A673 (cell line): ENCODE results near the gene TREM1. TPM values are rescaled to one million over a fixed set of nuclear protein-coding genes. Genes with fewer than 3 reads are reported as not detected.

Source experiments
- BruUV-seq: library from RNA; stranded (reverse); fragments of 400-500 nt; replicated peaks from 2 replicates; lab custom pipeline; 2021; lab: Mats Ljungman, UMichigan
- CTCF ChIA-PET: fragments of 300-600 bp; sonication (Branson Sonifier 250); formaldehyde crosslinking; loops from one replicate; lab custom pipeline; 2022; ENCODE audit warnings: antibody characterized with exemption; lab: Charles Lee
- POLR2A ChIA-PET: fragments of 300-600 bp; sonication (Branson Sonifier 250); formaldehyde crosslinking; loops from one replicate; lab custom pipeline; 2022; ENCODE audit warnings: antibody characterized with exemption; ENCODE audit not compliant: low non-redundant PET; lab: Charles Lee
- DNase-seq: peaks from one replicate; pipeline ENCODE4 v3.0.0-alpha.2; 2015; ENCODE audit warnings: low spot score
- H3K27ac ChIP-seq: fragments of 200-600 bp; sonication (generic); 2 replicates; pipeline ENCODE4 v1.5.1; 2016; ENCODE audit warnings: mixed run types, low read depth, mild to moderate bottlenecking, mixed read lengths, antibody characterized with exemption, low read length; ENCODE audit not compliant: poor library complexity, severe bottlenecking
- H3K27me3 ChIP-seq: fragments of 200-600 bp; sonication (generic); replicated peaks from 2 replicates; pipeline ENCODE4 v1.6.1; 2017; ENCODE audit warnings: mixed run types, low read depth, mild to moderate bottlenecking, mixed read lengths, antibody characterized with exemption, low read length; ENCODE audit not compliant: insufficient read depth, poor library complexity
- H3K36me3 ChIP-seq: fragments of 200-600 bp; sonication (generic); 2 replicates; pipeline ENCODE4 v1.6.1; 2016; ENCODE audit warnings: mixed run types, mild to moderate bottlenecking, mixed read lengths, antibody characterized with exemption, low read length; ENCODE audit not compliant: insufficient read depth, poor library complexity, severe bottlenecking
- H3K4me1 ChIP-seq: fragments of 200-600 bp; sonication (generic); 2 replicates; pipeline ENCODE4 v1.6.1; 2017; ENCODE audit warnings: mixed run types, mild to moderate bottlenecking, mixed read lengths, antibody characterized with exemption, low read length; ENCODE audit not compliant: insufficient read depth, poor library complexity, severe bottlenecking
- H3K4me3 ChIP-seq: fragments of 200-600 bp; sonication (generic); 2 replicates; pipeline ENCODE4 v1.5.1; 2016; ENCODE audit warnings: low read depth, mixed run types, mild to moderate bottlenecking, mixed read lengths, low read length; ENCODE audit not compliant: poor library complexity, severe bottlenecking
- H3K9me3 ChIP-seq: fragments of 200-600 bp; sonication (generic); 2 replicates; pipeline ENCODE4 v1.6.1; 2016; ENCODE audit warnings: mixed run types, low read depth, mild to moderate bottlenecking, mixed read lengths, antibody characterized with exemption, low read length; ENCODE audit not compliant: poor library complexity, severe bottlenecking
- CTCF ChIP-seq: fragments of 300-800, 200-600 bp; sonication (generic); conservative IDR thresholded peaks from 2 replicates; pipeline ENCODE4 v1.5.1; 2017; ENCODE audit warnings: low read depth, mild to moderate bottlenecking, antibody characterized with exemption, low read length, moderate library complexity, mixed read lengths
- EZH2 ChIP-seq: fragments of 200-600 bp; sonication (generic); IDR thresholded peaks from 2 replicates; pipeline ENCODE4 v1.6.1; 2017; ENCODE audit warnings: borderline replicate concordance, low read depth, mild to moderate bottlenecking, mixed read lengths, antibody characterized with exemption, low read length; ENCODE audit not compliant: poor library complexity, severe bottlenecking
- intact Hi-C: fragments of 100-400 bp; cut with micrococcal nuclease; formaldehyde crosslinking; loops from one replicate; pipeline ENCODE4 v1.10.0; 2022; ENCODE audit not compliant: unreplicated experiment
- total RNA-seq: library from RNA; stranded (reverse); gene quantifications from 2 replicates; pipeline ENCODE4 v1.2.3, GENCODE V29; 2021

Gene TREM1
- total RNA-seq, 1 experiment from 2014 or later: not detected

DNA sequence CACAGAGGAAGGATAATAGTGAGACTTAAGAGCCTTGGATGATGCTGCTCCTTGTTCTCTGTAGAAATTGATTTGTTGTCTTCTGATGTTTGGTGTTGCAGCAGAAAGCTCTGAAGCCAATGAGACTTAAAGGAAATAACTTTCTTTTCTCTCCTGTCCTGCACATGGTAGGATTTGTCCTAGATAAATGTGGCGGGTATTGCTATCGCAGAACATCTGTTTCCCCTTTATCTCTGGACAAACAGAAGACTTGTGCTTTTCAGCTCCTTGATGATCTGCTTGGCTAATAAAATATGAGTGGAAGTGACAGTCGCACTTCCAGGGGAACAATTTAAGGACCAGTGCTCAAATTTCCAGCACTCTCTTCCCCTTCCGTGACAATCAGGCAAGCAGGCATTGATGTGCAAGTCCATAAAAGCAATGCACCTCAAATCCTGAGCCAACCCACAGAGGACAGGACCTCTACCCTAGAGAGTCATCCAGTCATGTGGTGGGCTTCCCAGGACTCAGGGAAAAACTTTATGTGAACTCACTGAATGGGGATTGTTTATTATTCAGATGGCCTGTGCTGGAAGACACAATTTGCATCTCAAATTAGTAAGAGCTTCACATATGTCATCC lies 39.1 kb upstream of the TREM1 start:
- Histone ChIP-seq H3K4me3 (no peak overlapping the region), H3K27ac (no peak overlapping the region), H3K27me3 (peaks cover 17% of the 10 kb centered on the region), H3K4me1 (no peaks in the 10 kb centered on the region), H3K9me3 (no peaks in the 10 kb centered on the region), H3K36me3 (no peaks in the 10 kb centered on the region)
- DNase-seq: no peak
- TF ChIP-seq CTCF (no peak), EZH2 (no peak)
- POLR2A ChIA-PET: no interaction called here
- no TSS peak for BruUV-seq
- intact Hi-C loops: no loop called here
- CTCF ChIA-PET: no interaction called here

GRCh38 chr6:41321183-41321582 lies 34.7 kb upstream of the TREM1 start:
- ChIA-PET CTCF (no interaction called here), POLR2A (no interaction called here)
- DNase-seq: no peak
- Histone ChIP-seq H3K4me3 (no peak overlapping the region), H3K9me3 (no peaks in the 10 kb centered on the region), H3K27me3 (peaks cover 12% of the 10 kb centered on the region), H3K36me3 (no peaks in the 10 kb centered on the region), H3K27ac (no peak overlapping the region), H3K4me1 (peaks cover 9% of the 10 kb centered on the region)
- no TSS peak for BruUV-seq
- intact Hi-C loops: no loop called here
- TF ChIP-seq EZH2 (no peak), CTCF (no peak)

- DNase-seq: peak; percentile 92
- Histone ChIP-seq H3K27ac (no peak overlapping the region), H3K9me3 (no peaks in the 10 kb centered on the region), H3K4me1 (peaks cover 9% of the 10 kb centered on the region), H3K4me3 (peak overlapping the region; percentile 30), H3K36me3 (no peaks in the 10 kb centered on the region), H3K27me3 (peaks cover 32% of the 10 kb centered on the region)
- ChIA-PET CTCF (interaction anchor here (0.9 kb wide), 1 partner anchor 246 kb away, joined by 4 read pairs; the partner anchor contains the start of genes NFYA and OARD1), POLR2A (no interaction called here)
- TF ChIP-seq EZH2 (no peak), CTCF (peak; percentile 100)
- intact Hi-C loops: loop anchor here (1.0 to 10.0 kb wide), 5 partner anchors 91 to 314 kb away; partner anchors contain the start of genes NFYA, OARD1 and TREML4
- no TSS peak for BruUV-seq
Measured at GRCh38 chr6:41318654-41319565, 32.4 kb upstream of the TREM1 start.
